ENCODE results near the gene FABP6.

The FABP6 gene

DNA sequence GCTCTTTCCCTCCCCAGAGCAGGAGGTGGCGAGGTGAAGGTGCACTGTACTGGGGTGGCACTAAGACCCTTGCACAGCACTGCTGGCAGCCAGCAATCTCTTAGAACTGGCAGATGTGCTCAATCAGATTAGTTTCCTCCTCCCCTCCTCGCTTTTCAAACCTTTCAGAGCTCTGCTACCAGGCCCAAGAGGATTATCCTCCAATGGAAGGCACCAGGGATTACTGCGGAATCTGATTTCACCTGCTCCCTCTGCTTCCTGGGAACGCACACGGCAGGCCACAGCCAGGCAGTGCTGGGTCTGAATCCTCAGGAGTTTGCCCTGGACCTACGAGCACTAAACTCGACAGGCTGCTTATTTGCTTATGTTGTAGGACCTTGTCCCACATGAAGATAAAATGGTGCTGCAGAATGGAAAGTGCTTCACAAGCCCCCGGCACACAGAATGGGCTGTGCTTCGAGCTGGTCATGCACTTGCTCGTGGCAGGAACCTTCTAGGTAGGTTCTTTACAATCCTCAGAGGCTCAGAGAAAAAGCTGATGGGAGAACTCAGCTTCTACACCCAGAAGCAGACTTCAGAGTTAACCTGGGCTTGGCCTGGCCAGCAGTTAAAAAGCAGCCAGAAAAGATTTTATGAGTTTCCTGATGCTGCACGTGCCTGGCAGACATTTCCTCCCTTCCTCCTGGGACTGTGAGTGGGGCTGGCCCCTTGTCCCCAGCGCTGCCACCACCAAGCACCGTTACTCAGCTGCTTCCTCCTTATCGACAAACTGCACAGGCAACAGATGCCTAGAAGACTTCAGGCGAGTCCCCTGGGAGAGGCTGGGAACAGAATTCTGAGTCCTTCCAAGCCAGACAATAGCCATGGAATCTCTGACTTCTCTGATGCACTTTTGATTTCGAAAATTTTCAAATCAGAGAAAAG, 33.1 kb downstream of the FABP6 start:
- DNase-seq (ENCODE audit: low spot score), result no peak

DNA sequence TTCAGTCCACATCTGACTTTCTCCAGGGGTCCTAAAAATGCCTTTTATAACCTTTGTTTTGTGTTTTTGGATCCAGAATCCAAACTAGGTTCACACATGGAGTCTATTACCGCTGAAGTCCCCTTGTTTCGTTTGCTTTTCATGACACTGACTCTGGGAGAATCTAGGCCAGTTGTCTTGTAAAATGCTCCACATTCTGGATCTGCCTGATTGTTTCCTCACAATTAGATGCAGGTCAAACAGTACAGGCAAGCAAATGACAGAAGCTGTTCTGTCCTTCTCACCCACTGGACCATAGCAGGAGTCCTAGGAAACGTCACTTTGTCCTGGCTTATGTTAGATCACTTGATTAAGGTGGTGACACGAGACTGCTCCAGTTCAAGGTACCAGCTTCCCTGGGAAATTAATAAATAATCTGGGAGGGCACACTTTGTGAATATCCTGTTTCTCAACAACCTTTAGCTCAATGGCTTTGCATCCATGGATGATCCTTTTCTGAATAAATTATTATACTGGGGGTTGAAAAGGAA, 34.1 kb downstream of the FABP6 start:
- DNase-seq (ENCODE audit: low spot score), result no peak

DNA sequence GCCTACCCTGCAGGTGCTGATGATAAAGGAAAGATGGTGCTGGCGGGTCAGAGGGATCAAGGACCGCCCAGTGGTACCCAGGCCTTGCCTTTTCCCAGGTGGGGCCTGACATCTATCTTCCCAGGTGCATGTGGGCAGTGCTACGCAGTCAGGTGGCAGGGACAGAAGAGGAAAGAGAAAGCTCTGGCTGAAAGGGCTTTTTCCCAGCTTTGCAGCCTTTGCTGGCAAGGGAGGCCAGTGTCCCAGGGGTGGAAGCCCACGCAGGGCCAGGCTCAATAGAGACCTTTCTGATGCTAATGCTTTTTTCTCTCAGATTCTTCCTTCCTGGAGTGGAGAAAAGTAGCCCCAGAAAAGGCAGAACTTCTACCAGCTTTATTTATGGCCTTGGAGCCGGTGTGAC, 36.7 kb downstream of the FABP6 start:
- no peak for DNase-seq (ENCODE audit: low spot score)

GRCh38 chr5:160266752-160267345, 37.5 kb downstream of the FABP6 start:
- no peak for DNase-seq (ENCODE audit: low spot score)

GRCh38 chr5:160268121-160268520, 38.8 kb downstream of the FABP6 start:
- no peak for DNase-seq (ENCODE audit: low spot score)

GRCh38 chr5:160269017-160269416, 39.7 kb downstream of the FABP6 start:
- DNase-seq (ENCODE audit: low spot score), result no peak

- DNase-seq (ENCODE audit: low spot score), result no peak
Measured at GRCh38 chr5:160270704-160271103, 41.4 kb downstream of the FABP6 start.

- no peak for DNase-seq (ENCODE audit: low spot score)
Measured at GRCh38 chr5:160271396-160271795, 42.1 kb downstream of the FABP6 start.

DNA sequence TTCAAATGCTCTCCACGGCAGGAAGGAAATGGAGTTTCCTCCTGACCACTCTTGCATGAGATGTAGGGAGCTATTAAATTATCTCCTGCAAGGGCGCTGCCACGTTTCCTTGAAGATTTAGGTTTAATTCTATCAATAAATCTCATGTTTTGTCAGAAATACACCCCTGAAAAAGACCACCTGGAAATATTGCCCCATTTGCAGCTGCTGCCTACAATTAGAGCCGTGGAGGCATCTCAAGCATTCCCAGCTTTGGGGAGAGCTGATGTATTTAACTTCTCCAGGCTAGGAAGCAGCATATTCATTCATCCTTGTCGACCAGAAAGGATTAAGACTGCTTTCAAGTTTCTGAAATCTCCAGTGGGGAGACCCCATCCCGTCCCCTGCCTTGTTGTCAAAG, 42.5 kb downstream of the FABP6 start:
- DNase-seq (ENCODE audit: low spot score), result no peak

- DNase-seq (ENCODE audit: low spot score), result no peak
Measured at GRCh38 chr5:160272264-160272663, 43.0 kb downstream of the FABP6 start.

GRCh38 chr5:160272889-160273288, 43.6 kb downstream of the FABP6 start:
- no peak for DNase-seq (ENCODE audit: low spot score)

DNA sequence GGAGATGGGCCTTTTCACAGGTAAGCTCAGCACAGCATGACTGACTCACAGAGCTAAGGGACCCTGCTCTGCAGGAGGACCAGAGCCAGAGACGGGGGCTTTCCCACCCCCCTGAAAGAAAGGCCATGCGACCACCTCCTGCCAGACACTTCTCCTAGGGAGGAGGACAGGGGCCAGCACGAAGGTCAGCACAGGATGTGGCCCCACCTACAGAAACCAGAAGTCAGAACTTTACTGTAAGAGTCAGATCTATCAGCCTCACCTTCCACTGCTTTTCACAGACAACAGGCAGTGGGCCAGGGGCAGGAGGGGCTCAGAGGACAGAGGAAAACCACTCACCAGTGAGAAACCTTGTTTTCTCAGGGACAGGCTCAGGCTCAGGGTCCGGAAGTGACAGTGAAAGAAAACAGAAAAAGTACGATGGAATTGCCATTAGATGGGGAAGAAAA, 45.2 kb downstream of the FABP6 start:
- no peak for DNase-seq (ENCODE audit: low spot score)

GRCh38 chr5:160278343-160278742, 49.0 kb downstream of the FABP6 start:
- DNase-seq (ENCODE audit: low spot score), result no peak

DNA sequence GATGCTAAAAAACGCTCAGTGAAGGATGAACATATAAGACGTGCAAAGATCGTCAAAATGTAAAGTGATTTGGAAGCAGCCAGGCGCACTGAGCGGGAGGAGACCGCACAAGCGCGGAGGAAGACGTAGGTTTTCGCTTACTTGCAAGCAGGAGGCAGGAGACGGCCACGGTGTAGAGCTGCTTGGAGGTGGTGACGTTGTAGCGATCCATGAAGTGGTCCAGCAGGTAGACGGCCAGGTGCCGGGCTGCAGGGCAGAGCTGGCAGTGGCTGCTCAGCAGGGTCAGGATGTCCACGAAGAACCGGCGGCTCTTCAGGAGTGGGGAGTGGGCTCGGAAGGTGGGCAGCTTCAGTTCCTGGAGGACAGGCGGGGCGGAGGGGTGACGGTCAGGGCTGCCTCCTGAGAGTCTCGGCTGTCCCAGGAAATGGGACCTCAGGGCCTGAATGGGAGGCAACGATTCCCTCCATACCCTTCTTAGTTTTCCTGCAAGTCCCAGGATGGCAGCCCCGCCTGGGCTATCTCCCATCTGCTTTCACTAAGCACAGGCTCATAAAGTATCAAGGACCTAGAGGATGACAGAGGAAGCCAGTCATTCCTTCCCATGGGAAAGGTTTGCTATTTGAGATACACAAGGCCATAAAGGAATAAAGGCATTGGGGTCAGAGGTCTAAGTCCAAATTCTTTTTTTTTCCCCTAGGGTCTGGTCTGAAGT, 51.2 kb downstream of the FABP6 start:
- DNase-seq (ENCODE audit: low spot score), result no peak

DNA sequence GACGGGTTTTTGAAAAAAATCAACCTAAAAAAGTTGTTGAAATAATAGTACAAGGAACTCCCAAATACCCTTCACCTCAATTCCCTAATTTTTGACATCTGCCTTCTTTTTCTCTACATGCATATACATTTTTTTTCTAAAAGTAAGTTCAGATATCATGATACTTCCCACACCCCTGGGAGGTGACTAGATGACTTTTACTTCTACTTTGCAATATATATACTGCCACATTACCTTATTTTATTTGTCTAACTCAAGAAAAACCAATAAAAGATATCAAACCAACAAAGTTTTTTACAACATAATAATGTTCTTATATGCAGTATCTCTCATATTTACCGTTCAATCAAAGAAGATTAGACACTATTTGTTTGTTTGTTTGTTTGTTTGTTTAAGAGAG, 52.0 kb downstream of the FABP6 start:
- no peak for DNase-seq (ENCODE audit: low spot score)

- no peak for DNase-seq (ENCODE audit: low spot score)
Measured at GRCh38 chr5:160284291-160284873, 55.1 kb downstream of the FABP6 start.

DNA sequence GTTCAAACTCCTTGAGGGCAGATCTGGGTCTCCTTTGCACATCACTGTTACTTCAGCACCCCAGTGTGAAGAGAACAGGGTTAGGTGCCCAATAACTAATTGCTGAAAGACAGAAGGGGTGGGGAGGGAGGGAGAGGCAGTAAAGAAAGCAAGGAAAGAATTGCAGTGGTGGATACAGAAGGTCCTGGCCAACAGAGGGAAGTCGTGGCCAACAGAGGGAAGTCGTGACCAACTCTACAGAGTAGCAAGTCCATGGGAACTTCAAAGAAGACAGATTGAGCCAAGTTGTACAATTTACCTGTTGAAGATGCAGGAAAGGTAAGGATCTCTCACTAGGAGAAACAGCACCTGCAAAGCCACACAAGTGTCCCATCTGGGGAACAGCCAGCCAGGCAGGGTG, 56.0 kb downstream of the FABP6 start:
- no peak for DNase-seq (ENCODE audit: low spot score)

DNA sequence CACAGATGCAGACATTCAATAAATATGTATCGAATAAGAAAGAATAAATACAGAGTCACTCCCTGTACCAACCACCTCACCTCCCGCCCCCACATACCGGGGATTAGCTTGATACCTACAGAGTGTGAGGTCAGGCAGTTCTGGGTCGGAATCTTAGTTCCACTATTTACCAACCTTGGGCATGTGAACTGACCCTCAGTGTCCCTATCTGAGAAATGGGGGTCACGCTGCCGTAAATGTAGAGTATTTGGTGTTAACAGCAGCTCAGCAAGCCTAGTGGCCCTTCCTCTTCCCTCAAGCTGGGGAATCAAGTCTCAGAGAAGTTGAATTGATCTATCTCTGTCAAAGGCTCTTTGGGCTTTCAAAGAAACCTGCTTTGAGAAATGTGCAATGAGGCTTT, 57.6 kb downstream of the FABP6 start:
- no peak for DNase-seq (ENCODE audit: low spot score)

DNA sequence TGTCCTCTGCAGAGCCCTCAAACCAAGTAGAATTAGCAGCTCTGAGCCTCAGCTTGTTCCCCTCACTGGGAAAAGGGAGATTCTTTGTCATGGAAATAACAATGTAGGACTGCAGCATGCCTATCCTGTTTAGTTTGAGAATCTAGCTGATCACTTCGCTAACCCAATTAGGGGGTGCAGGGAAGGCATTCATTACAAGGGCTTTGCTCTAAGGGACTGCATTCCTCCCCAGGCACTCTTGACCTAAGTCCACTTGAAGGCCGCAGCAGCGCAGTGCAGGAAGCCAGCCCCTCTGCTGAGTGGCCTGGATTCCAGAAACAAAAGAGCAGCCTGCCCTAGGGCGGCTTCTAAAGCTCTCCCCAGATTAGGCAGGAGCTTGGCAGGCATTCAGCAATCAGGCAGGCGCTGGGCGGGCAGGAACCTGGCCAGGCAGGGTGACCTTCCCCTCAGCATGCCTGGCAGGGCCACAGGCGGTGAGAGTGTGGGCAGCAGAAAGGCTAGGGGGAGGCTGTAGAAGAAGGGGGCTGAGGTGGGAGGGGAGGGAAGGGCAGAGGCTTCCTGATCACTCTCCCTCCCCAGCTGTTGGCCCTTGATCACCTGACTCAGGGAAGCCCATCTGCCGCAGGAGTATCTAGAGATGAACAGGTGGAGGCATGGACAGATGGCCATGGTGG, 58.2 kb downstream of the FABP6 start:
- peak; percentile 2 for DNase-seq (ENCODE audit: low spot score)

All from COLO829 (cell line).